ENCODE measurements around the gene MICAL3.

- TF ChIP-seq, protein P1, sequence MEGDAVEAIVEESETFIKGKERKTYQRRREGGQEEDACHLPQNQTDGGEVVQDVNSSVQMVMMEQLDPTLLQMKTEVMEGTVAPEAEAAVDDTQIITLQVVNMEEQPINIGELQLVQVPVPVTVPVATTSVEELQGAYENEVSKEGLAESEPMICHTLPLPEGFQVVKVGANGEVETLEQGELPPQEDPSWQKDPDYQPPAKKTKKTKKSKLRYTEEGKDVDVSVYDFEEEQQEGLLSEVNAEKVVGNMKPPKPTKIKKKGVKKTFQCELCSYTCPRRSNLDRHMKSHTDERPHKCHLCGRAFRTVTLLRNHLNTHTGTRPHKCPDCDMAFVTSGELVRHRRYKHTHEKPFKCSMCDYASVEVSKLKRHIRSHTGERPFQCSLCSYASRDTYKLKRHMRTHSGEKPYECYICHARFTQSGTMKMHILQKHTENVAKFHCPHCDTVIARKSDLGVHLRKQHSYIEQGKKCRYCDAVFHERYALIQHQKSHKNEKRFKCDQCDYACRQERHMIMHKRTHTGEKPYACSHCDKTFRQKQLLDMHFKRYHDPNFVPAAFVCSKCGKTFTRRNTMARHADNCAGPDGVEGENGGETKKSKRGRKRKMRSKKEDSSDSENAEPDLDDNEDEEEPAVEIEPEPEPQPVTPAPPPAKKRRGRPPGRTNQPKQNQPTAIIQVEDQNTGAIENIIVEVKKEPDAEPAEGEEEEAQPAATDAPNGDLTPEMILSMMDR (IDR thresholded peaks at IDR 0.05): no peak
- TF ChIP-seq POLR2A (IDR thresholded peaks at IDR 0.05): no peak
Measured at GRCh38 chr22:17831501-17832251, 192.7 kb downstream of the MICAL3 start.
